Erythroblast (primary cell): ENCODE data around the gene MAN1C1.

ENCODE experiments used
- GATA1 ChIP-seq: IDR thresholded peaks from 2 replicates; pipeline ENCODE4 v1.6.1; 2011; ENCODE audit warnings: low read depth, mild to moderate bottlenecking, control low read depth, low read length, moderate library complexity
- POLR2A ChIP-seq: IDR thresholded peaks from 2 replicates; pipeline ENCODE4 v1.6.1; 2011; ENCODE audit warnings: mild to moderate bottlenecking, low read length

DNA sequence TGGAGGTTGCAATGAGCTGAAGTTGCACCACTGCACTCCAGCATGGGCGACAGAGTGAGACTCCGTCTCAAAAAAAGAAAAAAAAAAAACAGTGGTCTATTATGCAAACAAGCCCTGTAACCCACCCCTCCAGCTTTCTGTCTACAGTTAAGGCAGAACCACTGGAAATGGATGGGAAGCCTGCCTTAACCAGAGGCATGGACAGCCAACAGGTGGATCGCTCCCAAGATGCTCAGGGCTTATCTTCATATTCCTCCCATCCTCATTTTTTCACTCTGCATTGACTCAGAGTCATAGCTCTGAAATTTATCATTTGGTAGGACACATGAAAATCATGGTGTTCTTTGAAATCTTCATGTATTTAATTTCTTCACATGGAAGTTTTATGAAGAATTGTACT, 211.9 kb downstream of the MAN1C1 start:
- no peak for TF ChIP-seq POLR2A
- TF ChIP-seq GATA1 = no peak
